ENCODE results near the gene LTK. TPM values are rescaled to one million over a fixed set of nuclear protein-coding genes. Genes with fewer than 3 reads are reported as not detected.

The LTK gene
- total and polyA plus RNA-seq, 12 donors = 0.11 to 1.6 (median 0.49) TPM

DNA sequence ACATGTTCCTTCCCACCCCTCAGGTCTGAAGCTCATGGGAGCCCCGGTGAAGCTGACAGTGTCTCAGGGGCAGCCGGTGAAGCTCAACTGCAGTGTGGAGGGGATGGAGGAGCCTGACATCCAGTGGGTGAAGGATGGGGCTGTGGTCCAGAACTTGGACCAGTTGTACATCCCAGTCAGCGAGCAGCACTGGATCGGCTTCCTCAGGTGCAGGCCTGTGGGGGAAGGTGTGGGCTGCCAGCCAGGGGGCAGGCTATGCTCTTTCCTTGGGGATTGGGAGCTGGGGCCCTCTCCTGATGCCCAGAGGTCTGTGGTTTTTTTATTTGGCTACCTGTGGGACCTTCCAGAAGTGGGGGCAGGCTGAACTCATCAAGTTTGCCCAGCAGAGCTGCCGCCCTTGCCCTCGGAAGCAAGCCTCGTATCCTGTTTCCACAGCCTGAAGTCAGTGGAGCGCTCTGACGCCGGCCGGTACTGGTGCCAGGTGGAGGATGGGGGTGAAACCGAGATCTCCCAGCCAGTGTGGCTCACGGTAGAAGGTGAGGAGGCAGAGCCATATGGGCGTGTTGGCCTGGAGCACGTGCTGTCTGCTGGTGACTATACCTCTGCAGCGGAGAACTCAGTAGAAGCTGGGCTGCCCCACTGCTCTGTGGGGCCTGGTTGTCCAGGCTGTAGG is 47.6 kb upstream of the LTK start:
- H3K27ac ChIP-seq = peak overlapping the region in 2 of 10 donors; percentile 25 to 33
- no peaks in the 10 kb centered on the region for H3K9me3 ChIP-seq
- H3K27me3 ChIP-seq = peaks cover 0 to 16% (median 0%) of the 10 kb centered on the region in 7 donors
- H3K4me3 ChIP-seq = no peak overlapping the region
- intact Hi-C loops (cut with DNase I) = no loop called here
- peaks cover 0 to 5% (median 0%) of the 10 kb centered on the region in 9 donors for H3K36me3 ChIP-seq
- no peak for ATAC-seq
- WGBS, 2 donors = 88 to 90% methylated on average over 16 of the region's 16 CpGs
- no peak for DNase-seq
- H3K4me1 ChIP-seq = peaks cover 6 to 48% (median 21%) of the 10 kb centered on the region in 9 donors
- TF ChIP-seq, protein P1, sequence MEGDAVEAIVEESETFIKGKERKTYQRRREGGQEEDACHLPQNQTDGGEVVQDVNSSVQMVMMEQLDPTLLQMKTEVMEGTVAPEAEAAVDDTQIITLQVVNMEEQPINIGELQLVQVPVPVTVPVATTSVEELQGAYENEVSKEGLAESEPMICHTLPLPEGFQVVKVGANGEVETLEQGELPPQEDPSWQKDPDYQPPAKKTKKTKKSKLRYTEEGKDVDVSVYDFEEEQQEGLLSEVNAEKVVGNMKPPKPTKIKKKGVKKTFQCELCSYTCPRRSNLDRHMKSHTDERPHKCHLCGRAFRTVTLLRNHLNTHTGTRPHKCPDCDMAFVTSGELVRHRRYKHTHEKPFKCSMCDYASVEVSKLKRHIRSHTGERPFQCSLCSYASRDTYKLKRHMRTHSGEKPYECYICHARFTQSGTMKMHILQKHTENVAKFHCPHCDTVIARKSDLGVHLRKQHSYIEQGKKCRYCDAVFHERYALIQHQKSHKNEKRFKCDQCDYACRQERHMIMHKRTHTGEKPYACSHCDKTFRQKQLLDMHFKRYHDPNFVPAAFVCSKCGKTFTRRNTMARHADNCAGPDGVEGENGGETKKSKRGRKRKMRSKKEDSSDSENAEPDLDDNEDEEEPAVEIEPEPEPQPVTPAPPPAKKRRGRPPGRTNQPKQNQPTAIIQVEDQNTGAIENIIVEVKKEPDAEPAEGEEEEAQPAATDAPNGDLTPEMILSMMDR (IDR thresholded peaks at IDR 0.05) = no peak

DNA sequence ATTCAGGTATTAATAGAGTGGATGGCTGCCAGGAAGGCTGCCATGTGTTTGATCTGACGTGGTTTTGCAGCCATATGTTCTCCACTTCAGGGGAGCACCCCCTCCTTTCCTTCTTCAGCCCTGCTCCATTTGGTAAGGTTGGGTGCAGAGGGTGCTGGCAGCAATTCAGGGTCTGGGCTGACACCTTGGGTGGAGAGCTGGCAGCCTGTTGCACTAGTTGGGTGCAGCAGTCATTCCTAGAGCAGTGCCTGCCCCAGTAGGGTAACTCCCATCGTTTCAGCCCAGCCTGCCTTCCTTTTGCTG is 46.9 kb upstream of the LTK start:
- intact Hi-C loops (cut with DNase I) = no loop called here
- Histone ChIP-seq H3K4me1 (peaks cover 6 to 48% (median 21%) of the 10 kb centered on the region in 9 donors), H3K9me3 (no peaks in the 10 kb centered on the region)

DNA sequence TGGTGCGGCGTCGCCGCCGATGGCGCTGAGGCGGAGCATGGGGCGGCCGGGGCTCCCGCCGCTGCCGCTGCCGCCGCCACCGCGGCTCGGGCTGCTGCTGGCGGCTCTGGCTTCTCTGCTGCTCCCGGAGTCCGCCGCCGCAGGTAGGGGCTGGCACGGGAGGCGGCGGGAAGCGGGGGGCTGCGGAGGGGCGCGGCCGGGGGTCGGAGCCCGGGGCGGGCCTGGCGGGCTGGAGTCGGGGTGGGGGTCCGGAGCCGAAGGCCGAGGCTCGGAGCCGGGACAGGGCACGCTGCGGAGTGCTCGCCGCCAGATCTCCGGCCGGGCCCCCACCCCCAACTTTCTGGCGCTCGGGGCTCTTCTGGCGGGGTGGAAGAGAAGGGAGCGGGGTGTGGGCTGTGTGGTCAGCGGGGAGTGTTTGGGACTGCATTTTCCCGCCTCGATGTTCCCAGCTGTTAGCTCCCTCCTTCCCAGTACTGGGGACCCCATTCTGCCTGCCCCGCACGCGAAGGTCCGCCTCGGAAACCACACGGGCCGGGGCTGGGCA is 45.7 kb upstream of the LTK start:
- H3K4me3 ChIP-seq = peak overlapping the region; percentile 32 to 74 (median 58)
- H3K4me1 ChIP-seq = peaks cover 6 to 60% (median 29%) of the 10 kb centered on the region in 9 donors
- WGBS, 2 donors = 1 to 2% methylated on average over 38 to 60 of the region's 60 CpGs
- peaks cover 0 to 16% (median 0%) of the 10 kb centered on the region in 7 donors for H3K27me3 ChIP-seq
- DNase-seq (no peak), ATAC-seq (no peak)
- intact Hi-C loops (cut with DNase I) = loop anchor here in 6 of 10 donors (2.0 to 10.0 kb wide), 4 partner anchors 25 to 255 kb away; partner anchors contain the start of gene ITPKA (in 1 of the 6)
- TF ChIP-seq, protein P1 (IDR thresholded peaks at IDR 0.05) = no peak
- H3K9me3 ChIP-seq = no peaks in the 10 kb centered on the region
- H3K36me3 ChIP-seq = no peaks in the 10 kb centered on the region
- H3K27ac ChIP-seq = peak overlapping the region in 6 of 10 donors; percentile 34 to 78 (median 50)

More for the DNA sequence above, 46.9 kb upstream of the LTK start:
- TF ChIP-seq, protein P1 (IDR thresholded peaks at IDR 0.05) = no peak
- Histone ChIP-seq H3K27ac (no peak overlapping the region), H3K4me3 (peak overlapping the region in 1 of 10 donors; percentile 74), H3K36me3 (no peaks in the 10 kb centered on the region), H3K27me3 (peaks cover 0 to 16% (median 0%) of the 10 kb centered on the region in 7 donors)
- DNase-seq (no peak), ATAC-seq (no peak)
- 61 to 69% methylated on average over 2 of the region's 2 CpGs for WGBS, 2 donors

DNA sequence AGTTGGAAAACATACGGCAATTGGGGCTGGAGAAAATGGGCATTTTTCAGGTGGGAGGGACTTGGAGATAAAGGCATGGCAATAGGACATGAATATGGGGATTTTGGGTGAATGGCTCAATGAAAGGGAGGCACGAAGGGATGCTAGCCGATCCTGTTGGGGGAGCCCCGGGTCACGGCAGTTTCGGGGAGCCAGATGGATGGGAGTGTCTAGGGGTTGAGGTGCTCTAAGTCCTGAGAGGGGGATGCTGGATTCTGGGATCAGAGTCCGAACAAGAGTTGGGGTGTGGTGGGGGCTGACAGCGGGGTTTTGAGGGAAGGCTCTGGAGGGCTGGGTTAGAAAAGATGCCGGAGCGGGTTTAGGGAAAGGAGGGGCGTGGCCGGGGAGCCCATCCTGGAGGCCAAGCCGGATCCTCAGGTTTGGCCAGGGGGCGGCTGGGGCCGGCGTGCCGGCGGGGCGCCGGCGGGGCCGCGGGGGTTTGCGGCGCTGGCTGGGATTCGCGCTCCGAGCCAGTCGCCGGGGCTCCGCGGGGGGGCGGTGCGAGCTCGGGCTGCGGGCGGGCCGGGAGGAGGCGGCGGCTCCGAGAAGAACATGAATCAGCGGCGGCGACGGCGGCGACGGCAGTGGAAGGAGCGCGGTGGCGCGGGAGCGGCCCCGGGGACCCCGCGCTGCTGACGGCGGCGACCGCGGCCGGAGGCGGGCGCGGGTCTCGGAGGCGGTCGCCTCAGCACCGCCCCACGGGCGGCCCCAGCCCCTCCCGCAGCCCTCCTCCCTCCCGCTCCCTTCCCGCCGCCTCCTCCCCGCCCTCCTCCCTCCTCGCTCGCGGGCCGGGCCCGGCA is 45.0 kb upstream of the LTK start, which contains the start of gene TYRO3:
Gene TYRO3 (plus strand): TSS at position 813 of the 839 bp plus-strand sequence. CDS start 46 bp downstream, outside the sequence.
- peak in 6 of 8 donors; percentile 51 to 82 (median 54) for ATAC-seq
- peak in 1 of 2 donors; percentile 66 for DNase-seq
- Histone ChIP-seq H3K4me3 (peak within 1 kb of the TSS; percentile 32 to 74 (median 58)), H3K27ac (peak within 1 kb of the TSS in 6 of 10 donors; percentile 34 to 78 (median 50)), H3K4me1 (peaks cover 6 to 63% (median 29%) of the 10 kb centered on the region in 9 donors), H3K9me3 (no peaks in the 10 kb centered on the region), H3K27me3 (peaks cover 0 to 16% (median 0%) of the 10 kb centered on the region in 7 donors), H3K36me3 (no peaks in the 10 kb centered on the region)
- WGBS, 2 donors = 1 to 2% methylated on average over 49 to 80 of the region's 81 CpGs
- TF ChIP-seq, protein P1 (IDR thresholded peaks at IDR 0.05) = no peak
- intact Hi-C loops (cut with DNase I) = loop anchor here in 6 of 10 donors (2.0 to 10.0 kb wide), 4 partner anchors 26 to 256 kb away; partner anchors contain the start of gene ITPKA (in 1 of the 6)
